ENCODE data around the gene GABPB1. TPM values are rescaled to one million over a fixed set of nuclear protein-coding genes. Genes with fewer than 3 reads are reported as not detected.
A peak's percentile ranks its signal among the peaks of the same experiment; 100 is the strongest.

Gene GABPB1
- total and polyA plus RNA-seq, 10 of the 15 experiments (the other 5 are each of a cell fraction or from before 2014, with no cell fraction given), result 13.9 to 48.2 (median 39.8) TPM

GRCh38 chr15:50247819-50248655 lies 107.0 kb downstream of the GABPB1 start:
- FAIRE-seq (no peak), DNase-seq (ENCODE audit: low read depth, low spot score) (no peak), ATAC-seq (peak; percentile 95)
- H3K9ac ChIP-seq (ENCODE audit: control insufficient read depth, insufficient read depth, low read length), result no peak overlapping the region
- no peaks in the 10 kb centered on the region for H3K27me3 ChIP-seq (replicated peaks in 1 of 2; ENCODE audit: control insufficient read depth in 2 of 2, insufficient read depth in 2 of 2, low read length in 1 of 2)
- BruUV-seq (replicated peaks), result no TSS peak
- ChIA-PET SMC1A (ENCODE audit: uncharacterized antibody, unreplicated experiment) (interaction anchor here (1.7 kb wide), 1 partner anchor 8 kb away, joined by 7 read pairs; no protein-coding TSS in a partner anchor), RAD21 (ENCODE audit: unreplicated experiment) (no interaction called here), CTCF (interaction anchor here (1.0 kb wide), 2 partner anchors 7 to 103 kb away, joined by 3 read pairs; no protein-coding TSS in a partner anchor), POLR2A (interaction anchor here (0.6 kb wide), 1 partner anchor 181 kb away, joined by 14 read pairs; no protein-coding TSS in a partner anchor)
- H3K9me3 ChIP-seq (replicated peaks; ENCODE audit: control insufficient read depth, insufficient read depth, low read length), result no peaks in the 10 kb centered on the region
- intact Hi-C loops (cut with micrococcal nuclease; ENCODE audit: unreplicated experiment) (no loop called here), in situ Hi-C loops (cut with MboI) (no loop called here)
- H3K27ac ChIP-seq (ENCODE audit: control insufficient read depth, insufficient read depth), result peak overlapping the region; percentile 46; the same call in 1 of the 2 replicates
- no peaks in the 10 kb centered on the region for H3K79me2 ChIP-seq (ENCODE audit: control insufficient read depth, insufficient read depth, low read length)
- no peaks in the 10 kb centered on the region for H3K36me3 ChIP-seq (ENCODE audit: control insufficient read depth in 2 of 2, insufficient read depth in 2 of 2, low read length in 1 of 2)
- no peak overlapping the region for H3K4me3 ChIP-seq
- H4K20me1 ChIP-seq (ENCODE audit: control insufficient read depth, insufficient read depth), result no peaks in the 10 kb centered on the region
- 67% methylated on average over 14 of the region's 14 CpGs for WGBS (ENCODE audit: insufficient coverage, insufficient replicate concordance, low lambda C conversion rate, missing lambda C conversion rate)
- H3K4me2 ChIP-seq (ENCODE audit: control insufficient read depth, insufficient read depth), result peak overlapping the region; percentile 51
- peaks cover 8% of the 10 kb centered on the region for H3K4me1 ChIP-seq (ENCODE audit: control insufficient read depth, insufficient read depth, low read length)
- peak overlapping the region; percentile 68 for H2AFZ ChIP-seq (ENCODE audit: control insufficient read depth, low read depth, low read length)
- TF ChIP-seq NFYB (IDR thresholded peaks at IDR 0.05; ENCODE audit: insufficient read depth, low read depth, low read length) (no peak), CUX1 (IDR thresholded peaks at IDR 0.05; ENCODE audit: insufficient replicate concordance, low read depth, low read length) (no peak), NKRF (conservative IDR thresholded peaks at IDR 0.05) (no peak), CBX5 (IDR thresholded peaks at IDR 0.05; ENCODE audit: low read depth) (no peak), IRF4 (IDR thresholded peaks at IDR 0.05; ENCODE audit: low read depth, low read length) (no peak), SPI1 (IDR thresholded peaks at IDR 0.05; ENCODE audit: borderline replicate concordance, insufficient read depth, low read depth, low read length) (peak; percentile 42; the same call in 1 of the 2 replicates), MLLT1 (IDR thresholded peaks at IDR 0.05) (0 out of 2 replicates have a peak, but pooled peaks have one; percentile 33), MTA2 (IDR thresholded peaks at IDR 0.05; ENCODE audit: low read depth) (no peak), PAX5 (IDR thresholded peaks at IDR 0.05; ENCODE audit: borderline replicate concordance, low read depth, low read length) (peak; percentile 65; the same call in 1 of the 2 replicates), SREBF1 (IDR thresholded peaks at IDR 0.05; ENCODE audit: low read length) (no peak), SUZ12 (IDR thresholded peaks at IDR 0.05; ENCODE audit: unreplicated experiment) (no peak), STAT1 (conservative IDR thresholded peaks at IDR 0.05) (no peak), ZBED1 (IDR thresholded peaks at IDR 0.05; ENCODE audit: borderline replicate concordance) (no peak), MEF2A (IDR thresholded peaks at IDR 0.05; ENCODE audit: insufficient read depth, low read depth, low read length) (no peak), RUNX3 (IDR thresholded peaks at IDR 0.05; ENCODE audit: low read length) (0 out of 2 replicates have a peak, but pooled peaks have one; percentile 12)

All from GM12878 (cell line).